H54 (cell line): Measurements from ENCODE around the gene TCTN1.

Experiments used
- DNase-seq: peaks from one replicate; pipeline ENCODE4 v3.0.0; 2011; ENCODE audit warnings: low spot score, mixed read lengths; ENCODE audit not compliant: insufficient read length
- FAIRE-seq: peaks from 3 replicates; lab custom pipeline; 2011; peaks lifted over from hg19 to GRCh38; lab: Jason Lieb, UNC
- POLR2A ChIP-seq: IDR thresholded peaks from 2 replicates; pipeline ENCODE4 v1.6.1; 2011; ENCODE audit warnings: low read depth, mild to moderate bottlenecking, low read length

Gene TCTN1

GRCh38 chr12:110600254-110600653 lies 13.7 kb upstream of the TCTN1 start:
- no peak for TF ChIP-seq POLR2A
- DNase-seq: no peak
- FAIRE-seq: no peak

- DNase-seq: peak; percentile 58
- FAIRE-seq: peak; percentile 55
These were observed 11.7 kb upstream of the TCTN1 start for GRCh38 chr12:110602085-110602814.

GRCh38 chr12:110606253-110606611 lies 7.7 kb upstream of the TCTN1 start:
- TF ChIP-seq POLR2A: no peak
- FAIRE-seq (no peak), DNase-seq (no peak)

GRCh38 chr12:110613071-110613770 lies 708 bp upstream of the TCTN1 start:
- TF ChIP-seq POLR2A: no peak
- DNase-seq: no peak
- no peak for FAIRE-seq

GRCh38 chr12:110615171-110615570 lies 1.2 kb downstream of the TCTN1 start:
- no peak for TF ChIP-seq POLR2A
- FAIRE-seq: no peak
- no peak for DNase-seq

- DNase-seq (no peak), FAIRE-seq (no peak)
- TF ChIP-seq POLR2A: no peak
These were observed 2.7 kb downstream of the TCTN1 start for GRCh38 chr12:110616471-110617115.

DNA sequence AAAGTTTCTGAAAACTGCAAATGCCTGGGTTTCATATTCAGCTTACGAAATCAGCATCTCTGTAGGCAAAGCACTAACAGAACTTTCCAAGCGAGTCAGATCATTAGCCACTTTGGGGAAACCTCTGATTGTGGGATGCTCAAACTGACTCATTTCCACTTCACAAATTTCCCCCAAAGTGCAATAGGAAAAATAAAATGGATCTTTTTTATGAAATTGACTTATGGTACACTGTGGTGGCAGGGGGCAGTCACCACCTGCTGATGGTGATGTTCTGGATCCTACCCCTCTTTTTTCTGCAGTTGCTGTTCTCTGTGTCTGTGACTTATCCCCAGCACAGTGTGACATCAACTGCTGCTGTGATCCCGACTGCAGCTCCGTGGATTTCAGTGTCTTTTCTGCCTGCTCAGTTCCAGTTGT lies 5.6 kb downstream of the TCTN1 start:
- DNase-seq (no peak), FAIRE-seq (no peak)

GRCh38 chr12:110622582-110622981 lies 8.7 kb downstream of the TCTN1 start:
- no peak for TF ChIP-seq POLR2A
- FAIRE-seq (no peak), DNase-seq (no peak)

More for the DNA sequence above, 5.6 kb downstream of the TCTN1 start:
- no peak for TF ChIP-seq POLR2A

- no peak for TF ChIP-seq POLR2A
- FAIRE-seq (no peak), DNase-seq (no peak)
These were observed 13.7 kb downstream of the TCTN1 start for GRCh38 chr12:110627500-110628195.

- DNase-seq (no peak), FAIRE-seq (no peak)
- no peak for TF ChIP-seq POLR2A
These were observed 21.1 kb downstream of the TCTN1 start for GRCh38 chr12:110635055-110635454.

DNA sequence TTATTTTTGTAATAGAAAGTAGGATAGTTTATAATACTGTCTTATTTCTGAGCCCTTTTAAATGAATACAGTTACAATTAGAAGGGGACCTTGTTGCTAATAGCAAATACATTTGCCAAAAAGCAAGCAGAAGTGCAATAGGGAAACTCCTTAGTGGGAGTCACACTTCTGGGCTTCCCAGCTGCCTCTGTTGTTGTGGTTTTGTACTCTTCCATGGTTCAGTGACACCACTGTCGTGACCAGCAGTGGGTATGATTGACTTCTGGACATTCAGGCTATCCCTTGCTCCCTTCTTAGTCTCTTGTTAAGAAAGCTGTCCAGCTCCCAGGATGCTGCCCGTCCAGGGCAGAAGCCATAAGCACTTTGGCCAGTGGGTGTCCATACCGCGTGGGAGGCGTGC lies 22.6 kb downstream of the TCTN1 start:
- no peak for TF ChIP-seq POLR2A
- FAIRE-seq (no peak), DNase-seq (no peak)

- FAIRE-seq (no peak), DNase-seq (no peak)
- TF ChIP-seq POLR2A: no peak
These were observed 24.0 kb downstream of the TCTN1 start for GRCh38 chr12:110637869-110638441.

GRCh38 chr12:110638796-110639195 lies 24.9 kb downstream of the TCTN1 start:
- no peak for TF ChIP-seq POLR2A
- DNase-seq (no peak), FAIRE-seq (no peak)
